ENCODE measurements around the gene TMEM163.

- TF ChIP-seq CTCF (IDR thresholded peaks at IDR 0.05) = no peak
- TF ChIP-seq POLR2A (IDR thresholded peaks at IDR 0.05) = no peak
- TF ChIP-seq POLR2AphosphoS5 (IDR thresholded peaks at IDR 0.05) = no peak
These were observed 5.2 kb downstream of the TMEM163 start for GRCh38 chr2:134713606-134714005.
